H1 (cell line): ENCODE results near the gene TSPAN1. TPM values are rescaled to one million over a fixed set of nuclear protein-coding genes. Genes with fewer than 3 reads are reported as not detected.

Experiments
- EP300 ChIP-seq, 2 experiments: IDR thresholded peaks; 1 replicate in 1 of 2; 2 replicates in 1 of 2; pipeline ENCODE4 v1.6.1; 2011 to 2012; ENCODE audit warnings: low read depth in 2 of 2, low read length in 2 of 2, mild to moderate bottlenecking in 2 of 2, borderline replicate concordance in 1 of 2, inconsistent platforms in 1 of 2, moderate library complexity in 1 of 2
- GABPA ChIP-seq: IDR thresholded peaks from 2 replicates; pipeline ENCODE4 v1.6.1; 2011; ENCODE audit warnings: mild to moderate bottlenecking, low read length, moderate library complexity, borderline replicate concordance; ENCODE audit not compliant: insufficient read depth
- GTF2F1 ChIP-seq: IDR thresholded peaks from 2 replicates; pipeline ENCODE4 v1.6.1; 2012; ENCODE audit warnings: low read depth, low read length, improper control_type of control experiment, borderline replicate concordance
- KDM5A ChIP-seq: fragments of 200-600 bp; IDR thresholded peaks from 2 replicates; pipeline ENCODE4 v1.7.1; 2012; ENCODE audit warnings: mild to moderate bottlenecking, low read length, inconsistent platforms, mixed read lengths
- SUZ12 ChIP-seq: fragments of 200-600 bp; sonication (generic); IDR thresholded peaks from 2 replicates; pipeline ENCODE4 v1.6.1; 2012; ENCODE audit warnings: mild to moderate bottlenecking, inconsistent platforms, low read length, moderate library complexity, mixed read lengths
- polyA plus RNA-seq, 7 experiments: library from polyadenylated mRNA; depleted of rRNA in 3 of 7; stranded (reverse) in 5 of 7; unstranded in 2 of 7; fragments of >200 nt in 5 of 7; fragments of 200-250 nt in 2 of 7; gene quantifications; 1 replicate in 5 of 7; 2 replicates in 1 of 7; 4 replicates in 1 of 7; pipeline versions ENCODE4 v1.2.1 to v1.2.3, GENCODE V29; 2011 to 2013; ENCODE audit warnings: missing spikeins in 2 of 7, mixed read lengths in 2 of 7
- total RNA-seq: library from RNA; stranded (reverse); fragmentation: NEBNext Ultra II Directional; extraction: Animal tissue kit (Norgen Biotek cat#: 25700); gene quantifications from 2 replicates; pipeline ENCODE4 v1.2.1, GENCODE V29; 2021

Gene TSPAN1
- total and polyA plus RNA-seq, 2 of the 8 experiments (the other 6 are each of a cell fraction or from before 2014, with no cell fraction given) = 0.05 TPM; not detected in 1

DNA sequence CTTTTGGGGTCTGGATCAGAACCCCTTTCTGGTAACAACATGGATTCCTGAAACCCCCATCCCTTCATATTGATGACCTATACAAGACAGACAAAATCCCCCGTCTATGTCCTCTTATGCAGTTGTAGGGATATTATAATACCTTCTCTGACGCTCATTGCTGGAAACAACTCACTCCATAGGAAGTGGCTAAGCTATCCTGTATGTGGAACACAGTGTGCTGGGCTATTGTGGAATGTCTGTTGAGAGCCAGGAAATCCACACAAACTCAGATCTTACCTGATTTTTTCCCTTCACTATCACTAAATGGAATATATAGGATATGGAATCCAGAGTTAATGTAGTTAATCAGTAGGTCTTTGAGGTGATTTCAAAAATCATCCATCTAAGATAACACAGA lies 24.8 kb upstream of the TSPAN1 start (continued):
- TF ChIP-seq SUZ12 (no peak), KDM5A (no peak), EP300 (IDR thresholded peaks at IDR 0.05; ENCODE audit: borderline replicate concordance in 1 of 2, low read depth in 2 of 2, low read length in 2 of 2) (no peak), GABPA (no peak), GTF2F1 (no peak)
